Pancreas (tissue), 10 donors: Measurements from ENCODE around the gene COL6A1. TPM values are rescaled to one million over a fixed set of nuclear protein-coding genes. Genes with fewer than 3 reads are reported as not detected.

Experiments
- ATAC-seq, 4 donors: fragments of 200-7000 bp; cut with Tn5 transposase; one replicate each; pipeline versions ENCODE4 v1.8.0 to v1.9.1; 2020; ENCODE audit warnings: mild to moderate bottlenecking in 4 of 4, moderate library complexity in 4 of 4
- DNase-seq, 6 donors: peaks; one replicate each; pipeline ENCODE4 v3.0.0-alpha.2; 2020
- FAIRE-seq: peaks from 2 replicates; lab custom pipeline; 2012; peaks lifted over from hg19 to GRCh38; lab: Jason Lieb, UNC
- H3K27ac ChIP-seq, 4 donors: fragments of 200-600 bp; sonication (generic); 1 replicate in 3 of 4; 2 replicates in 1 of 4; pipeline versions ENCODE4 v1.5.0 to v1.8.0; 2020
- H3K27me3 ChIP-seq, 4 donors: fragments of 200-600 bp; one replicate each; pipeline ENCODE4 v1.8.0; 2021
- H3K36me3 ChIP-seq, 3 donors: fragments of 200-600 bp; sonication (generic) in 1 of 3; one replicate each; pipeline versions ENCODE4 v1.5.0 to v1.8.0; 2020 to 2021
- H3K4me1 ChIP-seq, 3 donors: fragments of 200-600 bp; one replicate each; pipeline ENCODE4 v1.8.0; 2021
- H3K4me3 ChIP-seq, 4 donors: fragments of 200-600 bp; sonication (generic) in 2 of 4; one replicate each; pipeline versions ENCODE4 v1.5.0 to v1.8.0; 2020 to 2021
- H3K9me3 ChIP-seq, 4 donors: fragments of 200-600 bp; one replicate each; pipeline ENCODE4 v1.8.0; 2021
- CTCF ChIP-seq, 4 donors: fragments of 200-600 bp; sonication (generic) in 3 of 4; IDR thresholded peaks; one replicate each; pipeline versions ENCODE4 v1.5.0 to v1.8.0; 2021; ENCODE audit warnings: antibody characterized with exemption in 4 of 4
- WGBS, 2 donors: extraction: QIAGEN DNeasy Blood & Tissue Kit; methylation state at CpG; one replicate each; pipeline ENCODE4 v1.1.7; 2013; 5-methylcytosine and 5-hydroxymethylcytosine counted together
- intact Hi-C, 3 donors: fragments of 100-400 bp; cut with DNase I; formaldehyde crosslinking; loops; one replicate each; pipeline versions ENCODE4 v1.11.1 to v1.14.2; 2022
- polyA plus RNA-seq, 2 donors: library from polyadenylated mRNA; stranded (reverse); fragments of 200-250 nt; gene quantifications; one replicate each; pipeline ENCODE4 v1.2.3, GENCODE V29; 2013
- total RNA-seq, 6 donors: library from RNA; stranded (reverse); fragmentation: NEBNext Ultra II Directional in 4 of 6; extraction: Animal tissue kit (Norgen Biotek cat#: 25700) in 4 of 6; gene quantifications; one replicate each; pipeline versions ENCODE4 v1.2.1 to v1.2.4, GENCODE V29; 2021 to 2023
- donor health status: healthy with polysubstance abuse.
- donor health status: DM: no; HTN: no; CAD: no; lungs with moderate emphysema.
- donor health status: DM: no; HTN: no; CAD: no.
- donor health status: control.
- donor health status: control.
- donor health status: Bipolar disorder and iron deficiency.
- donor health status: DM: yes; HTN: yes; CAD: no.
- donor health status: DM: no; HTN: no; CAD: no.
- donor health status: DM: no; HTN: no; CAD: no.
- donor health status: DM: yes; HTN: yes; CAD: no.

Gene COL6A1
- total and polyA plus RNA-seq, 8 donors: 22.9 to 131 (median 61.2) TPM

- no peak for TF ChIP-seq CTCF (IDR thresholded peaks at IDR 0.05)
- H3K4me3 ChIP-seq: peak overlapping the region in 2 of 4 donors; percentile 50
- 55 to 72% methylated on average over 18 to 19 of the region's 19 CpGs for WGBS, 2 donors
- peaks cover 0 to 7% (median 0%) of the 10 kb centered on the region in 3 donors for H3K4me1 ChIP-seq
- H3K36me3 ChIP-seq: no peaks in the 10 kb centered on the region
- DNase-seq: peak in 3 of 6 donors; percentile 47 to 76 (median 60)
- H3K27me3 ChIP-seq: peaks cover 0 to 4% (median 0%) of the 10 kb centered on the region in 4 donors
- H3K27ac ChIP-seq: peak overlapping the region in 3 of 4 donors; percentile 9 to 66 (median 59)
- FAIRE-seq: no peak
- H3K9me3 ChIP-seq: no peaks in the 10 kb centered on the region
- intact Hi-C loops: loop anchor here in 1 of 3 donors (10.0 kb wide), 1 partner anchor 58 kb away; no protein-coding TSS in a partner anchor
- no peak for ATAC-seq
Measured at GRCh38 chr21:45972353-45972715, 9.2 kb upstream of the COL6A1 start.

GRCh38 chr21:45972716-45973474, 8.7 kb upstream of the COL6A1 start:
- peak overlapping the region; percentile 9 to 66 (median 38) for H3K27ac ChIP-seq
- ATAC-seq (peak; percentile 10 to 46 (median 28)), FAIRE-seq (no peak), DNase-seq (peak in 4 of 6 donors; percentile 43 to 84 (median 60))
- H3K36me3 ChIP-seq: no peaks in the 10 kb centered on the region
- H3K4me1 ChIP-seq: peaks cover 0 to 7% (median 0%) of the 10 kb centered on the region in 3 donors
- no peak for TF ChIP-seq CTCF (IDR thresholded peaks at IDR 0.05)
- intact Hi-C loops: loop anchor here in 1 of 3 donors (10.0 kb wide), 1 partner anchor 58 kb away; no protein-coding TSS in a partner anchor
- peaks cover 0 to 4% (median 0%) of the 10 kb centered on the region in 4 donors for H3K27me3 ChIP-seq
- H3K9me3 ChIP-seq: no peaks in the 10 kb centered on the region
- 11 to 12% methylated on average over 54 to 58 of the region's 58 CpGs for WGBS, 2 donors
- H3K4me3 ChIP-seq: peak overlapping the region in 3 of 4 donors; percentile 28 to 50 (median 50)

GRCh38 chr21:45973475-45974072, 8.0 kb upstream of the COL6A1 start:
- Histone ChIP-seq H3K4me1 (peaks cover 0 to 7% (median 0%) of the 10 kb centered on the region in 3 donors), H3K27me3 (peaks cover 0 to 4% (median 0%) of the 10 kb centered on the region in 4 donors), H3K36me3 (no peaks in the 10 kb centered on the region), H3K9me3 (no peaks in the 10 kb centered on the region), H3K27ac (peak overlapping the region; percentile 9 to 66 (median 56)), H3K4me3 (peak overlapping the region; percentile 28 to 50 (median 44))
- WGBS, 2 donors: 2% methylated on average over 38 of the region's 38 CpGs
- ATAC-seq: peak; percentile 71 to 78 (median 76)
- intact Hi-C loops: loop anchor here in 1 of 3 donors (10.0 kb wide), 1 partner anchor 59 kb away; no protein-coding TSS in a partner anchor
- peak in 5 of 6 donors; percentile 61 to 84 (median 73) for DNase-seq
- FAIRE-seq: no peak
- peak in 3 of 4 donors; percentile 45 to 64 (median 52) for TF ChIP-seq CTCF (IDR thresholded peaks at IDR 0.05)

GRCh38 chr21:45974073-45975019, 7.2 kb upstream of the COL6A1 start:
- DNase-seq: peak in 4 of 6 donors; percentile 33 to 78 (median 64)
- Histone ChIP-seq H3K9me3 (no peaks in the 10 kb centered on the region), H3K36me3 (no peaks in the 10 kb centered on the region), H3K4me3 (peak overlapping the region; percentile 28 to 50 (median 44)), H3K27me3 (peaks cover 0 to 4% (median 0%) of the 10 kb centered on the region in 4 donors), H3K27ac (peak overlapping the region; percentile 9 to 64 (median 56)), H3K4me1 (peaks cover 0 to 7% (median 0%) of the 10 kb centered on the region in 3 donors)
- intact Hi-C loops: loop anchor here in 1 of 3 donors (10.0 kb wide), 1 partner anchor 60 kb away; no protein-coding TSS in a partner anchor
- WGBS, 2 donors: 14 to 18% methylated on average over 59 of the region's 59 CpGs
- no peak for TF ChIP-seq CTCF (IDR thresholded peaks at IDR 0.05)
- peak; percentile 12 to 54 (median 44) for ATAC-seq
- no peak for FAIRE-seq
